ENCODE measurements around the gene ATP4A.
A peak's percentile ranks its signal among the peaks of the same experiment; 100 is the strongest.

The ATP4A gene

GRCh38 chr19:35552534-35553384 lies 10.7 kb downstream of the ATP4A start:
- Histone ChIP-seq H3K9me3 (ENCODE audit: low read length) (no peaks in the 10 kb centered on the region), H3K27me3 (ENCODE audit: insufficient read depth, low read length) (peaks cover 22% of the 10 kb centered on the region), H3K4me3 (ENCODE audit: low read length) (no peak overlapping the region), H3K36me3 (ENCODE audit: insufficient read depth, low read length) (no peaks in the 10 kb centered on the region), H3K4me1 (ENCODE audit: insufficient read depth, low read length) (peaks cover 3% of the 10 kb centered on the region), H2AFZ (ENCODE audit: low read depth, low read length) (no peak overlapping the region)

GRCh38 chr19:35551091-35551810 lies 12.2 kb downstream of the ATP4A start:
- H3K4me3 ChIP-seq (ENCODE audit: low read length): no peak overlapping the region
- H3K4me1 ChIP-seq (ENCODE audit: insufficient read depth, low read length): peaks cover 3% of the 10 kb centered on the region
- no peaks in the 10 kb centered on the region for H3K36me3 ChIP-seq (ENCODE audit: insufficient read depth, low read length)
- H3K9me3 ChIP-seq (ENCODE audit: low read length): no peaks in the 10 kb centered on the region
- peaks cover 13% of the 10 kb centered on the region for H3K27me3 ChIP-seq (ENCODE audit: insufficient read depth, low read length)
- H2AFZ ChIP-seq (ENCODE audit: low read depth, low read length): no peak overlapping the region

- peaks cover 12% of the 10 kb centered on the region for H3K27me3 ChIP-seq (ENCODE audit: insufficient read depth, low read length)
- no peak overlapping the region for H2AFZ ChIP-seq (ENCODE audit: low read depth, low read length)
- H3K4me3 ChIP-seq (ENCODE audit: low read length): no peak overlapping the region
- H3K36me3 ChIP-seq (ENCODE audit: insufficient read depth, low read length): no peaks in the 10 kb centered on the region
- H3K9me3 ChIP-seq (ENCODE audit: low read length): no peaks in the 10 kb centered on the region
- H3K4me1 ChIP-seq (ENCODE audit: insufficient read depth, low read length): peaks cover 7% of the 10 kb centered on the region
These were observed 13.5 kb downstream of the ATP4A start for GRCh38 chr19:35549879-35550523.

GRCh38 chr19:35549174-35549788 lies 14.2 kb downstream of the ATP4A start:
- no peaks in the 10 kb centered on the region for H3K36me3 ChIP-seq (ENCODE audit: insufficient read depth, low read length)
- H2AFZ ChIP-seq (ENCODE audit: low read depth, low read length): no peak overlapping the region
- H3K4me3 ChIP-seq (ENCODE audit: low read length): no peak overlapping the region
- H3K9me3 ChIP-seq (ENCODE audit: low read length): no peaks in the 10 kb centered on the region
- H3K4me1 ChIP-seq (ENCODE audit: insufficient read depth, low read length): peaks cover 12% of the 10 kb centered on the region
- H3K27me3 ChIP-seq (ENCODE audit: insufficient read depth, low read length): peaks cover 5% of the 10 kb centered on the region

GRCh38 chr19:35546532-35546931 lies 16.9 kb downstream of the ATP4A start:
- Histone ChIP-seq H3K27me3 (ENCODE audit: insufficient read depth, low read length) (no peaks in the 10 kb centered on the region), H3K4me3 (ENCODE audit: low read length) (peak overlapping the region; percentile 58)

GRCh38 chr19:35545855-35546381 lies 17.5 kb downstream of the ATP4A start:
- Histone ChIP-seq H3K9me3 (ENCODE audit: low read length) (no peaks in the 10 kb centered on the region), H2AFZ (ENCODE audit: low read depth, low read length) (peak overlapping the region; percentile 86), H3K27me3 (ENCODE audit: insufficient read depth, low read length) (no peaks in the 10 kb centered on the region), H3K36me3 (ENCODE audit: insufficient read depth, low read length) (no peaks in the 10 kb centered on the region), H3K4me1 (ENCODE audit: insufficient read depth, low read length) (peaks cover 13% of the 10 kb centered on the region), H3K4me3 (ENCODE audit: low read length) (peak overlapping the region; percentile 58)

More at GRCh38 chr19:35546532-35546931, 16.9 kb downstream of the ATP4A start:
- Histone ChIP-seq H2AFZ (ENCODE audit: low read depth, low read length) (no peak overlapping the region), H3K36me3 (ENCODE audit: insufficient read depth, low read length) (no peaks in the 10 kb centered on the region), H3K9me3 (ENCODE audit: low read length) (no peaks in the 10 kb centered on the region), H3K4me1 (ENCODE audit: insufficient read depth, low read length) (peaks cover 13% of the 10 kb centered on the region)

GRCh38 chr19:35545001-35545854 lies 18.2 kb downstream of the ATP4A start, which contains the start of gene TMEM147:
Gene TMEM147, plus strand, starts transcription at chr19:35545626. Its CDS starts 114 bp downstream, at chr19:35545740.
- peaks cover 13% of the 10 kb centered on the region for H3K4me1 ChIP-seq (ENCODE audit: insufficient read depth, low read length)
- H3K27me3 ChIP-seq (ENCODE audit: insufficient read depth, low read length): no peaks in the 10 kb centered on the region
- peak within 1 kb of the TSS; percentile 58 for H3K4me3 ChIP-seq (ENCODE audit: low read length)
- no peaks in the 10 kb centered on the region for H3K36me3 ChIP-seq (ENCODE audit: insufficient read depth, low read length)
- peak within 1 kb of the TSS; percentile 86 for H2AFZ ChIP-seq (ENCODE audit: low read depth, low read length)
- no peaks in the 10 kb centered on the region for H3K9me3 ChIP-seq (ENCODE audit: low read length)

- Histone ChIP-seq H3K4me3 (ENCODE audit: low read length) (peak overlapping the region; percentile 58), H3K27me3 (ENCODE audit: insufficient read depth, low read length) (no peaks in the 10 kb centered on the region), H3K9me3 (ENCODE audit: low read length) (no peaks in the 10 kb centered on the region), H3K4me1 (ENCODE audit: insufficient read depth, low read length) (peaks cover 13% of the 10 kb centered on the region), H2AFZ (ENCODE audit: low read depth, low read length) (no peak overlapping the region), H3K36me3 (ENCODE audit: insufficient read depth, low read length) (no peaks in the 10 kb centered on the region)
These were observed 19.2 kb downstream of the ATP4A start for GRCh38 chr19:35544110-35544802.

- no peaks in the 10 kb centered on the region for H3K36me3 ChIP-seq (ENCODE audit: insufficient read depth, low read length)
- no peak overlapping the region for H3K4me3 ChIP-seq (ENCODE audit: low read length)
- peaks cover 13% of the 10 kb centered on the region for H3K4me1 ChIP-seq (ENCODE audit: insufficient read depth, low read length)
- no peak overlapping the region for H2AFZ ChIP-seq (ENCODE audit: low read depth, low read length)
- H3K9me3 ChIP-seq (ENCODE audit: low read length): no peaks in the 10 kb centered on the region
- no peaks in the 10 kb centered on the region for H3K27me3 ChIP-seq (ENCODE audit: insufficient read depth, low read length)
These were observed 20.0 kb downstream of the ATP4A start for GRCh38 chr19:35543280-35544109.

- H3K9me3 ChIP-seq (ENCODE audit: low read length): no peaks in the 10 kb centered on the region
- H3K4me1 ChIP-seq (ENCODE audit: insufficient read depth, low read length): peaks cover 13% of the 10 kb centered on the region
- no peak overlapping the region for H2AFZ ChIP-seq (ENCODE audit: low read depth, low read length)
- H3K27me3 ChIP-seq (ENCODE audit: insufficient read depth, low read length): no peaks in the 10 kb centered on the region
- H3K4me3 ChIP-seq (ENCODE audit: low read length): no peak overlapping the region
- no peaks in the 10 kb centered on the region for H3K36me3 ChIP-seq (ENCODE audit: insufficient read depth, low read length)
These were observed 21.2 kb downstream of the ATP4A start for GRCh38 chr19:35542209-35542608.

- no peaks in the 10 kb centered on the region for H3K9me3 ChIP-seq (ENCODE audit: low read length)
- no peaks in the 10 kb centered on the region for H3K27me3 ChIP-seq (ENCODE audit: insufficient read depth, low read length)
- peaks cover 6% of the 10 kb centered on the region for H3K4me1 ChIP-seq (ENCODE audit: insufficient read depth, low read length)
- H3K4me3 ChIP-seq (ENCODE audit: low read length): no peak overlapping the region
- H3K36me3 ChIP-seq (ENCODE audit: insufficient read depth, low read length): no peaks in the 10 kb centered on the region
- H2AFZ ChIP-seq (ENCODE audit: low read depth, low read length): no peak overlapping the region
These were observed 23.0 kb downstream of the ATP4A start for GRCh38 chr19:35540356-35540927.
